ENCODE data around the gene OGDHL.

- TF ChIP-seq POLR2A (IDR thresholded peaks at IDR 0.05), result no peak
- TF ChIP-seq CTCF (IDR thresholded peaks at IDR 0.05), result no peak
These were observed 16.1 kb upstream of the OGDHL start for GRCh38 chr10:49778197-49778596.
